ENCODE data around the gene SYNPO.

Gene SYNPO

DNA sequence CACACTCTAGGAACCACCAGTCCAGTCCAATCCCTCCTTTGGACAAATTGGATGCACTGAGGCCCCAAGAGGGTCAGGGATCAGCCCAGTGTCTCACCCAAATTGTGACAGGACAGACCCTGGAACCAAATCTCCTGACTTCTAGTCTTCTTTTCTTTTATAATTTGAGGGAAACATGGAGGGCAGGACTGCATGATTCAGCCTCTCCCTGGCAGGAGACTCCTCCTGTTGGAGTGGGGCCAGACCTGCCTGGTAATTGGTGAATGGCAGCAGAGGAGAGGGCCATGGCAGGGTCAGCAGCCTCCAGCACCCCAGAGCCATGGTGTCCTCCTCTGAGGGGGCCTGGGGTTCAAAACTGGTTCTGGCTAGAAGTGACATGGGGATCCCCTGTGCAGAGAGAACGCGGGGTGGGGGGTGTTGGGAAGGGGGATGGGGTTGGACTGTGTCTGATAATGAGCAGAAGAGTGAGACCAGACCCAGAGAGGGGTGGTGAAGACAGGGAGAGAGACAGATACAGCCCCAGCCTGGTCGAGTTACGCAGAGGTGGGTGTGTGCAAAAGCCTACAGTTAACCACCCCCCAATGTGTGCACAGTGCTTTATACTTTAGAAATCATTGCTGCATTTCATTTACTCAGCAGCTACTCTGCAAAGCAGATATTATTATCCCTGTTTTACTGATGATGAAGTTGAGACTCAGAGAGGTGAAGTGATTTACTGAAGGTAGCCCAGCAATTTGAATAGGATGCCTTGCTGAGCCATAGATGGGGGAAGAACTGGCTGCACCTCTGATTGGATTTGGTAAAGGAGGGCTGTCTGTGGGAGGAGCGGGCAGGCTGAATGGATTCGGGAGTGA is 3.8 kb upstream of the SYNPO start:
- H3K36me3 ChIP-seq (ENCODE audit: control insufficient read depth, insufficient read depth, low read length), result no peaks in the 10 kb centered on the region
- H3K4me1 ChIP-seq (ENCODE audit: control insufficient read depth, insufficient read depth, low read length), result peaks cover 37% of the 10 kb centered on the region
- H3K9ac ChIP-seq (ENCODE audit: low read length), result no peak overlapping the region
- no peak overlapping the region for H3K27ac ChIP-seq (ENCODE audit: low read depth, low read length)
- no peaks in the 10 kb centered on the region for H3K27me3 ChIP-seq (ENCODE audit: control insufficient read depth, insufficient read depth, low read length)
- no peaks in the 10 kb centered on the region for H3K9me3 ChIP-seq (ENCODE audit: control insufficient read depth, insufficient read depth, low read depth, low read length)
- no peak overlapping the region for H3K4me3 ChIP-seq (ENCODE audit: low read depth, low read length)

DNA sequence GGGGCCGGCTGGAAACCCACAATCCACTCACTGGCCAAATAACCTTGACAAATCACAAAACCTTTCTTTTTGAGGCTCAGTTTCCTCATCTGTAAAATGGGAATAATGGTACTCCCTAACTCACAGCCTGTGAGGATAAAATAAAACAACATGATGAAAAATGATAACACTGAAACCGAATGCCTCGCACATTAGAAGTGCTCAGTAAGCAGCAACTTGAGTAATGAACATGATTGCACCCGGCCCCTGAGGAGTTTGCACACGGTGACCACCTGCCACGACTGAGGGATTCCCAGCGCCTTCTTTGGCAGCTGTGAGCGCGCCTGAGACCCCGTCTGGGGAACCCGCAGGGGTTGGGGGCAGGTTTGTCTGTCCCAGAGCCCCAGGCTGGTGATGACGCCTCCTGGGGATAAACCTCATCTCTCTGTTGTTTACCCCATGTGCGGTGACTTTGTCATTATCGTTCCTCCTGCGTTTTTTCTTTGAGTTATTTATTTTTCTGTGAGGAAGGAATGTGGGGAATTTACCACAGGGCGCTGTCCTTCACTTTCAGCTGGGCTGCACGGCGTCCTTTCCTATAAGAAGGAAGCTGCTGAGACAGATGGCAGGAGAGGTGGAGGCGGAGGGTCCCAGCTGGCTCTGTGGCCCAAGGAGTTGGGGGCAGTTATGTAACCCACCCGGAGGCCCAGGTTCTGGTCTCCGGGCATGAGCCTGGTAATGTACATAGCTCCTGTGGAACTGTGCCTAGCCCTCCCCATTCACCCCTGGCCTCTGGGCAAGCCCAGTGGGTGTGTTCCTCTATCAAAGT is 3.0 kb upstream of the SYNPO start:
- Histone ChIP-seq H3K9me3 (ENCODE audit: control insufficient read depth, insufficient read depth, low read depth, low read length) (no peaks in the 10 kb centered on the region), H3K4me3 (ENCODE audit: low read depth, low read length) (no peak overlapping the region), H3K4me1 (ENCODE audit: control insufficient read depth, insufficient read depth, low read length) (peaks cover 45% of the 10 kb centered on the region), H3K27me3 (ENCODE audit: control insufficient read depth, insufficient read depth, low read length) (no peaks in the 10 kb centered on the region), H3K36me3 (ENCODE audit: control insufficient read depth, insufficient read depth, low read length) (no peaks in the 10 kb centered on the region), H3K27ac (ENCODE audit: low read depth, low read length) (no peak overlapping the region), H3K9ac (ENCODE audit: low read length) (no peak overlapping the region)

DNA sequence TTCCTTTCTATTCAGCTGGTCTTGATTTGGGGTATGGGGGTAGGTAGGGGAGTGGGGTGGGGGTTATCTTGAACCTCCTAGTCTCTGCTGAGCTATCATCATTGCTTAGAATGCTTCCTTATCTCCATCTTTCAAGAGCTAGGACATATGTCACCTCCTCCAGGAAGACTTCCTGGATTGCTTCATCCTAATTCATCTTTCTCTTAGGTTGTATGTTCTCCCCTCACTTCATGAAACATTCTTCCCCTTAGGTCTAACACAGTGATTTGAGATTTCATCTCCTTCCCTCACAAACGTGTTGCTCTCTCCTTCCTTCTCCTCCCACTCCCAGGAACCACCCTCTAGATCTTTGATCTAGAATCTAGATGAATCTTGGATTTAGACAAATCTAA is 2.4 kb upstream of the SYNPO start:
- H3K27ac ChIP-seq (ENCODE audit: low read depth, low read length), result no peak overlapping the region

DNA sequence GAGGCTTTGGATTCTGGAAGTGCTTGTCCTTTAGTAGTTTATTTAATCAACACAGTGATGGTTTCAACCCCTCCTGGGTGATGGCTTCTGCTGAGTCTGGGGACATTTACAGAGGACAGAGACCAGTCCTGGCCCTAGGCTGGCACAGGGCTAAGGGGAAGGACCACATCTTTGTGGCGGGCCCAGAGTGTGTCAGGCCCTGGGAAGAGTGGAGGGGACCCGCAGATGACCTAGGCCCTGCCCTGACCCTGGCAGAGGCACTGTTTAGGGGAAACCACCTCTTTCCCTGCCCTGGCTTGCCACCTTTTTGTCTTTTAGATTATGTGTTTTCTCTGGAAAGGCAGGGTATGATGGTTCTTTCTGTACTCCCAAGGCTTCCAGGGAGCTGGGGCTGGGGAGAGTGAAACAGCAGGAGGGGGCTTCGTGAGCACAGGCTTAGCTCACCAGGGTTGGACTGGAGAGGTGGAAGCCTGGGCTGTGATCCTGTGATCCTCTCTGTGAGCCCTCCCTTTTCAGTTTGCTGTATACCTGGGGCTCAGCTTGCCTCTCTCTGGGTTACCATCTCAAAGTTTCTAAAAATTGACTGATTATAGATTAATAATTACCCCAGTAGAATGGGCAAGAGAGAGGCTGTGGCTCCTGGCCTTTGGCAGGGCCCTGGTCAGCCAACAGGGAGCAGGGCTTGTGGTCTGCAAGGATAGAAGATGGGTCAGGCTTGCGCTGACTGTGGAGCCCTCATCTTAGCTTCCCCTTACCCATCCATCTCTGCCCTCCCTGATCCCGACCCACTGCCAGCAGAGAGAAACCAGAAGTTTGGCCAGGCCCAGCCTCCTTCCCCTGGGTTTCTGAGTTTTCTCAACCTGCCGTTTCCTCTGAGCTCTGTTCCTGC is 1.7 kb upstream of the SYNPO start:
- Histone ChIP-seq H3K9me3 (ENCODE audit: control insufficient read depth, insufficient read depth, low read depth, low read length) (no peaks in the 10 kb centered on the region), H3K4me3 (ENCODE audit: low read depth, low read length) (no peak overlapping the region), H3K36me3 (ENCODE audit: control insufficient read depth, insufficient read depth, low read length) (no peaks in the 10 kb centered on the region), H3K27me3 (ENCODE audit: control insufficient read depth, insufficient read depth, low read length) (no peaks in the 10 kb centered on the region), H3K27ac (ENCODE audit: low read depth, low read length) (no peak overlapping the region), H3K4me1 (ENCODE audit: control insufficient read depth, insufficient read depth, low read length) (peaks cover 53% of the 10 kb centered on the region), H3K9ac (ENCODE audit: low read length) (peak overlapping the region; percentile 13)

More for the DNA sequence above, 2.4 kb upstream of the SYNPO start:
- Histone ChIP-seq H3K27me3 (ENCODE audit: control insufficient read depth, insufficient read depth, low read length) (no peaks in the 10 kb centered on the region), H3K9ac (ENCODE audit: low read length) (no peak overlapping the region), H3K36me3 (ENCODE audit: control insufficient read depth, insufficient read depth, low read length) (no peaks in the 10 kb centered on the region), H3K9me3 (ENCODE audit: control insufficient read depth, insufficient read depth, low read depth, low read length) (no peaks in the 10 kb centered on the region), H3K4me3 (ENCODE audit: low read depth, low read length) (no peak overlapping the region), H3K4me1 (ENCODE audit: control insufficient read depth, insufficient read depth, low read length) (peaks cover 51% of the 10 kb centered on the region)

DNA sequence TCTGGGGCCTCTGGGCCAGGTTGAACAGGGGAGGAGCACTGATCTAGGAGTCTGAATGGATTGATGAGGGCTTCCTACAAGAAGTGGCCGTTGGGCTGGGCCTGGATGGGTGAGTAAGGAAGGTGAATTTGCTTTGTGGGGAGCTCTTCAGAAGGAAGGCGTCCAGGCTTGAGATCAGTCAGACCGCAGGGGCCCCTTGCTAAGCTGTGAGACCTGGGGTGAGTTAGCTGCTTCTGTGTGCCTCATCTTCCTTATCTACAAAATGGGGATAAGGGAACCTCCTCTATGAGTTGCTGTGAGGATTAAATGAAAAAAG is 1.1 kb upstream of the SYNPO start:
- no peaks in the 10 kb centered on the region for H3K27me3 ChIP-seq (ENCODE audit: control insufficient read depth, insufficient read depth, low read length)
- no peak overlapping the region for H3K27ac ChIP-seq (ENCODE audit: low read depth, low read length)
- no peaks in the 10 kb centered on the region for H3K9me3 ChIP-seq (ENCODE audit: control insufficient read depth, insufficient read depth, low read depth, low read length)
- peaks cover 57% of the 10 kb centered on the region for H3K4me1 ChIP-seq (ENCODE audit: control insufficient read depth, insufficient read depth, low read length)
- H3K9ac ChIP-seq (ENCODE audit: low read length), result no peak overlapping the region
- H3K4me3 ChIP-seq (ENCODE audit: low read depth, low read length), result no peak overlapping the region
- no peaks in the 10 kb centered on the region for H3K36me3 ChIP-seq (ENCODE audit: control insufficient read depth, insufficient read depth, low read length)

DNA sequence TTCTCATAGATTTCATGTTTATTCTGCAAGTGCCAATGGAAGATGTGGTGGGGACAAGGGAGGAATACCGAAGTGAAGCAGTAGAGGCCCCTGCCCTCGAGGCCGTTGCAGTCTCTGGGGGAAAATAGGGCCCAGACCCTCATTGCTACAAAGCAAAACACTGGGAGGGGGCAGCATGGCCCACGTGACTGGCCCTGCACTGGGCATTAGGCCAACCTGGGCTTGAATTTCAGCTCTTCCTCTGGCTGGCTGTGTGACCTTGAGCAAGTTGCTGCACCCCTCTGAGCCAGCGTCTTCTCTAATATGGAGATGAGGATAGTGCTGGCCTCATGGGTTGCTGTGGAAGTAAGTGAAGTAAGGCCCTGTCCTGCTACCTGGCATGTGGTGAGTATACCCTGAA is 709 bp upstream of the SYNPO start:
- Histone ChIP-seq H3K27me3 (ENCODE audit: control insufficient read depth, insufficient read depth, low read length) (no peaks in the 10 kb centered on the region), H3K36me3 (ENCODE audit: control insufficient read depth, insufficient read depth, low read length) (no peaks in the 10 kb centered on the region), H3K4me1 (ENCODE audit: control insufficient read depth, insufficient read depth, low read length) (peaks cover 61% of the 10 kb centered on the region), H3K9ac (ENCODE audit: low read length) (no peak overlapping the region), H3K27ac (ENCODE audit: low read depth, low read length) (no peak overlapping the region), H3K4me3 (ENCODE audit: low read depth, low read length) (no peak overlapping the region), H3K9me3 (ENCODE audit: control insufficient read depth, insufficient read depth, low read depth, low read length) (no peaks in the 10 kb centered on the region)

DNA sequence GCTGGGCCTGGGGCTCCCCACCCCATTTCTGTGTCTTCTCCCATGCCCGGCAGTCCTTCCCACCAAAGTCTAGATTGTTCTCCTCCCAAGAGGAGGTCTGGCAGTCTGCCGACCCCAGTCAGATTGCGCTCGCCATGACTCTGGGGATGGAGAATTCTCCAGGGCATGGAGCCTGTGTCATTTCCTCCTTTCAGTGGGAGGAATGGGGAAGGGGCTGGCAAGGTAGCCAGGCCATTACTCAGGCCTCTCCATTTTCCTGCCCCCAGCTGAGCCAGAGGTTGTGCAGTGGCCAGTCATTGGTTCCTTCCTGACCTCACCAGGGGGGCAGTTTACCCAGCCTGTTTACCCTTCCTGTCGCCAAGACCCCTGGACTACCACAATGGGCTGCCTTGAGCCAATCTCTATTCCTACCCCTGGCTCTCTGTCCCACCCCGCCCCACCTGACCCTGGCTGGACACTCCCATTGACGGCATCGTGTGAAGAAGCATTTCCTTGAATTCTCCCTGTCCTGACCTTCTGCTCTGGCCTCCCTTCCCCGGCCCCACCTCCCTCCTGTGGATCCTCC is 628 bp downstream of the SYNPO start:
- H3K27me3 ChIP-seq (ENCODE audit: control insufficient read depth, insufficient read depth, low read length), result no peaks in the 10 kb centered on the region
- no peaks in the 10 kb centered on the region for H3K9me3 ChIP-seq (ENCODE audit: control insufficient read depth, insufficient read depth, low read depth, low read length)
- H3K9ac ChIP-seq (ENCODE audit: low read length), result peak overlapping the region; percentile 52
- H3K4me1 ChIP-seq (ENCODE audit: control insufficient read depth, insufficient read depth, low read length), result peaks cover 70% of the 10 kb centered on the region
- peak overlapping the region; percentile 8; the same call in 1 of the 2 replicates for H3K4me3 ChIP-seq (ENCODE audit: low read depth, low read length)
- H3K27ac ChIP-seq (ENCODE audit: low read depth, low read length), result peak overlapping the region; percentile 31; the same call in 1 of the 2 replicates
- no peaks in the 10 kb centered on the region for H3K36me3 ChIP-seq (ENCODE audit: control insufficient read depth, insufficient read depth, low read length)

DNA sequence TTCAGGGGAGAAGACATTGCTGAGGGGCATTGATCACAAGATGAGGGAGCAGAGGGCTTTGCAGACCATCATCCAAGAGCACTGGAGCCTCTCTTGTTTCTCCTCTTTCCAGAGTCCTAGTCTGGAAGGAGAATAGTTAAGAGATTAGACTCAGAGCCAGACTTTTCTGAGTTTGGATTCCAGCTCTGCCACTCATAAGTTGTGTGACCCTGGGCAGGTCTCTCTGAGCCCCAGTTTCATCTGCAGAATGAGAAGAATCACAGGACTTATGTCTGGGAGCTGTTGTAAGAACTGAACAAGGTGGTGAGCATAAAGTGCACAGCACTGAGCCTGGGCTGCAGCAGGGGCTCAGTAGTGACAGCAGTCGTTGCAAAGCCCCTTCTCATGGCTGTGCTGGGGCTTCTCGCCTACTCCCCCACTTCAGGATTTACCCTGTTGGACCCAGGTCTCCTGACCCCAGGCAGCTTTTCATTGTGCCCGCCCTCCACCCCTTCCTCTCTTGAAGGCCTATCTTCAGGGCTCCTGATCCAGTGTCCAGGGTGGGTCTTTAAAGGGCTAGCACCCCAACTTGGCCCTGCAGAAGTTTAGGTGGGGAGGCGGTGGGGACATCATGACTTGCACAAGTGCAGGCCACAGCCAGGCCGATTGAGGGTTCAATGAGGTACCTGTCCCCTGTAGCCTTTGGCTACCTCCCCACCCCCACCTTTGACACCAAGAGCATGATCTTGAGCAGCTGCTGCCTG is 1.5 kb downstream of the SYNPO start:
- no peaks in the 10 kb centered on the region for H3K9me3 ChIP-seq (ENCODE audit: control insufficient read depth, insufficient read depth, low read depth, low read length)
- H3K9ac ChIP-seq (ENCODE audit: low read length), result peak overlapping the region; percentile 8
- H3K4me3 ChIP-seq (ENCODE audit: low read depth, low read length), result no peak overlapping the region
- H3K4me1 ChIP-seq (ENCODE audit: control insufficient read depth, insufficient read depth, low read length), result peaks cover 70% of the 10 kb centered on the region
- H3K27ac ChIP-seq (ENCODE audit: low read depth, low read length), result no peak overlapping the region; the same call in 1 of the 2 replicates
- H3K27me3 ChIP-seq (ENCODE audit: control insufficient read depth, insufficient read depth, low read length), result no peaks in the 10 kb centered on the region
- H3K36me3 ChIP-seq (ENCODE audit: control insufficient read depth, insufficient read depth, low read length), result no peaks in the 10 kb centered on the region

DNA sequence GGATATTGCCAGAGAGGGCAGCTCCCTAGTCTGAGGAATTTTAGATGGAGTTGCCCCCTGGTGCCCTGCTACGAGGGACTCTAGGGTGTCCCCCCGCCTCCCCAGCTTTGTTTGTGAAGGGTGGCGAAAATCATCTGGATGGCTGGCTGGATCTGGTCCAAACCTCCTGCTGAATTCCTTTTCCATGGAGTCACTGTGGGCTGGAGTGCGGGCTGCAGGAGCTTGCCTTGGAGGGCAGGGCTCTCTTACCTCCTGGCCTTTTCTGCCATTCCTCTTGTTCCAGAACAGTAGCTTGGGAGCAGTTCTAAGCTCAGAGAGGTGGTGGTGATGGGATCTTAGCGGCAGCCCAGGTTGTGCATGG is 2.1 kb downstream of the SYNPO start:
- peak overlapping the region; percentile 8 for H3K9ac ChIP-seq (ENCODE audit: low read length)
- peaks cover 70% of the 10 kb centered on the region for H3K4me1 ChIP-seq (ENCODE audit: control insufficient read depth, insufficient read depth, low read length)
- H3K27me3 ChIP-seq (ENCODE audit: control insufficient read depth, insufficient read depth, low read length), result no peaks in the 10 kb centered on the region
- no peak overlapping the region for H3K27ac ChIP-seq (ENCODE audit: low read depth, low read length)
- no peaks in the 10 kb centered on the region for H3K9me3 ChIP-seq (ENCODE audit: control insufficient read depth, insufficient read depth, low read depth, low read length)
- no peak overlapping the region for H3K4me3 ChIP-seq (ENCODE audit: low read depth, low read length)
- no peaks in the 10 kb centered on the region for H3K36me3 ChIP-seq (ENCODE audit: control insufficient read depth, insufficient read depth, low read length)

DNA sequence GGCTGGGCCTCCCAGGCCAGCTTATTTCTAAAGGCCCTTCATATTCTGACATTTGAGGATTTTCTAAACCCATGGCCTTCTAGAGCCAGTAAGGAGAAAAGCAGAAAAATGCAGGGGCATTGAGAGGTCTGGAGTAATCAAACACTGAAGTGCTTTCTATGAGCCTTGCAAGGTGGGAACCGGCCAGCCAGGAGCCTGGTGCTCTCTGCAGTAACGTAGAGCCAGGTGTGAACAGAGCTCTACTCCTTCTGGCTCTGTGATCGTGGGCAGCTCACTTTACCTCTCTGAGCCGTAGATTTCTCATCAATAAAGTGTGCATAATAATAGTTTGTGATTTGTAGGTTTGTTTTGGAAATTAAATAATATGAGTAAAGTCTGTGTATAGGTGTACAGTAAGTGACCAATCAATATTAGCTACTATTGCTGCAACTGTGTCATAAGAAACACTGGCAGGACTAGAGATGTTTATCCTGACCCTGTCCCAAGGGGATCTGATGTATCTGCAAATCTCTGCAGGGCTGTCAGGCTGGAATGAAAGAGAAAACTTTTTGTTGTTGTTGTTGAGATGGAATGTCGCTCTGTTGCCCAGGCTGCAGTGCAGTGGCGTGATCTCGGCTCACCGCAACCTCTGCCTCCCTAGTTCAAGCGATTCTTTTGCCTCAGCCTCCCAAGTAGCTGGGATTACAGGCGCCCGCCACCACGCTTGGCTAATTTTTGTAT is 2.7 kb downstream of the SYNPO start:
- Histone ChIP-seq H3K27me3 (ENCODE audit: control insufficient read depth, insufficient read depth, low read length) (no peaks in the 10 kb centered on the region), H3K4me3 (ENCODE audit: low read depth, low read length) (no peak overlapping the region), H3K27ac (ENCODE audit: low read depth, low read length) (no peak overlapping the region), H3K36me3 (ENCODE audit: control insufficient read depth, insufficient read depth, low read length) (no peaks in the 10 kb centered on the region), H3K9ac (ENCODE audit: low read length) (no peak overlapping the region), H3K4me1 (ENCODE audit: control insufficient read depth, insufficient read depth, low read length) (peaks cover 67% of the 10 kb centered on the region), H3K9me3 (ENCODE audit: control insufficient read depth, insufficient read depth, low read depth, low read length) (no peaks in the 10 kb centered on the region)
